HEK293T (cell line): ENCODE measurements around the gene TIMM22.

Source experiments
- ARNT ChIP-seq: fragments of 450-650 bp; IDR thresholded peaks from 2 replicates; pipeline ENCODE4 v1.6.1; 2017; ENCODE audit warnings: mild to moderate bottlenecking
- BHLHE40 ChIP-seq: fragments of 450-650 bp; IDR thresholded peaks from 2 replicates; pipeline ENCODE4 v1.6.1; 2016; ENCODE audit warnings: mild to moderate bottlenecking, moderate library complexity, borderline replicate concordance
- ELF4 ChIP-seq: fragments of 450-650 bp; IDR thresholded peaks from 2 replicates; pipeline ENCODE4 v1.6.1; 2017; ENCODE audit warnings: antibody characterized with exemption
- FOXA1 ChIP-seq: fragments of 450-650 bp; IDR thresholded peaks from 2 replicates; pipeline ENCODE4 v1.6.1; 2016; ENCODE audit warnings: mild to moderate bottlenecking
- FOXK2 ChIP-seq: fragments of 450-650 bp; IDR thresholded peaks from 2 replicates; pipeline ENCODE4 v1.6.1; 2016; ENCODE audit warnings: mild to moderate bottlenecking
- FOXM1 ChIP-seq: fragments of 450-650 bp; IDR thresholded peaks from 2 replicates; pipeline ENCODE4 v1.6.1; 2017; ENCODE audit warnings: mild to moderate bottlenecking, borderline replicate concordance
- NFRKB ChIP-seq: fragments of 450-650 bp; IDR thresholded peaks from 2 replicates; pipeline ENCODE4 v1.6.1; 2016; ENCODE audit warnings: mild to moderate bottlenecking, moderate library complexity
- SP1 ChIP-seq: fragments of 450-650 bp; IDR thresholded peaks from 2 replicates; pipeline ENCODE4 v1.6.1; 2017
- SUZ12 ChIP-seq: fragments of 450-650 bp; IDR thresholded peaks from 2 replicates; pipeline ENCODE4 v1.6.1; 2016; ENCODE audit warnings: mild to moderate bottlenecking
- TARDBP ChIP-seq: fragments of 450-650 bp; IDR thresholded peaks from 2 replicates; pipeline ENCODE4 v1.6.1; 2016
- ZNF384 ChIP-seq: fragments of 450-650 bp; IDR thresholded peaks from 2 replicates; pipeline ENCODE4 v1.6.1; 2016
- TF ChIP-seq, protein P1 (sequence below): fragments of 450-650 bp; IDR thresholded peaks from 2 replicates; pipeline ENCODE4 v1.6.1; 2016

DNA sequence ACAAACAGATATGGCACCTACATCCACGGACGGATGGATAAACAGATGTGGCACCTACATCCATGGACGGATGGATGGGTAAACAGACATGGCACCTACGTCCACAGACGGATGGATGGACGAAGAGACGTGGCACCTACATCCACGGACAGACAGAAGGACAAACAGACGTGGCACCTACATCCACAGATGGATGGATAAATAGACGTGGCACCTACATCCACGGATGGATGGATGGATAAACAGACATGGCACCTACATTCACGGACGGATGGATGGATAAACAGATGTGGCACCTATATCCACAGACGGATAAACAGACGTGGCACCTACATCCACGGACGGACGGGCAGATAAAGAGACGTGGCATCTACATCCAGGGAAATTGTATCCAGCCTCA, 45.6 kb downstream of the TIMM22 start:
- TF ChIP-seq SP1 = no peak
- no peak for TF ChIP-seq FOXM1
- no peak for TF ChIP-seq BHLHE40
- TF ChIP-seq ELF4 = no peak
- no peak for TF ChIP-seq NFRKB
- TF ChIP-seq, protein P1, sequence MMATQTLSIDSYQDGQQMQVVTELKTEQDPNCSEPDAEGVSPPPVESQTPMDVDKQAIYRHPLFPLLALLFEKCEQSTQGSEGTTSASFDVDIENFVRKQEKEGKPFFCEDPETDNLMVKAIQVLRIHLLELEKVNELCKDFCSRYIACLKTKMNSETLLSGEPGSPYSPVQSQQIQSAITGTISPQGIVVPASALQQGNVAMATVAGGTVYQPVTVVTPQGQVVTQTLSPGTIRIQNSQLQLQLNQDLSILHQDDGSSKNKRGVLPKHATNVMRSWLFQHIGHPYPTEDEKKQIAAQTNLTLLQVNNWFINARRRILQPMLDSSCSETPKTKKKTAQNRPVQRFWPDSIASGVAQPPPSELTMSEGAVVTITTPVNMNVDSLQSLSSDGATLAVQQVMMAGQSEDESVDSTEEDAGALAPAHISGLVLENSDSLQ = no peak
- TF ChIP-seq FOXK2 = no peak
- no peak for TF ChIP-seq FOXA1
- TF ChIP-seq ARNT = no peak
- no peak for TF ChIP-seq SUZ12
- no peak for TF ChIP-seq TARDBP
- TF ChIP-seq ZNF384 = no peak
